ENCODE results near the gene WNT9B. TPM values are rescaled to one million over a fixed set of nuclear protein-coding genes. Genes with fewer than 3 reads are reported as not detected.

Gene WNT9B
- total and polyA plus RNA-seq, 2 of the 13 experiments (the other 11 are each of a cell fraction or from before 2014, with no cell fraction given) = not detected

DNA sequence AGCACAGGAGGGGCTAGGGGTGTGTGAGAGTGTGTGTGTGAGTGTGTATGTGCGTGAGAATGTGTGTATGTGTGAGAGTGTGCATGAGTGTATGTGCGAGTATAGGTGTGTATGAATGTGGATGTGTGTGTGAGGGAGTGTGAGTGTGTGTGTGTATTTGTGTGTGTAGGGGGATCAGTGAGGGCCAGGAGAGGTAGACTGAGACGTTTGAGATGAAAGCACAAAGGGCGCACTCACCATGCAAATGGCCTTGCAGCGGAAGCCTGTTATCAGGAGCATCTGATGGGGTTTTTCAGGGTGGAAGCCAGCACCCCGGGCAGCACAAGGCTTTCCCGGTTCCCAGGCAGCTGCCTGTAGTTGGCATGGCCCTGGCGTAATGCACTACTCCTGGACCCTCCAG, 14.9 kb downstream of the WNT9B start (continued):
- TF ChIP-seq ZNF513 (CRISPR knock-in tag; conservative IDR thresholded peaks at IDR 0.05) (no peak), ZNF749 (CRISPR knock-in tag; IDR thresholded peaks at IDR 0.05; ENCODE audit: borderline replicate concordance) (no peak), ZNF431 (CRISPR knock-in tag; IDR thresholded peaks at IDR 0.05; ENCODE audit: borderline replicate concordance, low read depth) (no peak), ZNF20 (CRISPR knock-in tag; IDR thresholded peaks at IDR 0.05) (no peak), CAMTA2 (CRISPR knock-in tag; IDR thresholded peaks at IDR 0.05; ENCODE audit: borderline replicate concordance) (no peak), ZEB1 (IDR thresholded peaks at IDR 0.05; ENCODE audit: insufficient replicate concordance, low read depth) (no peak), SKI (IDR thresholded peaks at IDR 0.05; ENCODE audit: partially characterized antibody) (no peak), ZSCAN12 (CRISPR knock-in tag; IDR thresholded peaks at IDR 0.05) (no peak), PRMT3 (CRISPR knock-in tag; IDR thresholded peaks at IDR 0.05; ENCODE audit: borderline replicate concordance, low read depth) (no peak), NR3C1 (CRISPR knock-in tag; IDR thresholded peaks at IDR 0.05) (no peak), SRSF4 (IDR thresholded peaks at IDR 0.05; ENCODE audit: low read depth, low read length, poor library complexity, severe bottlenecking) (no peak), ZNF646 (CRISPR knock-in tag; IDR thresholded peaks at IDR 0.05) (peak; percentile 91), FOXO1 (CRISPR knock-in tag; IDR thresholded peaks at IDR 0.05) (no peak), FOXP1 (IDR thresholded peaks at IDR 0.05) (peak; percentile 26; the same call in 1 of the 2 replicates), FOXP1 (CRISPR knock-in tag; IDR thresholded peaks at IDR 0.05) (no peak), IKZF1 (IDR thresholded peaks at IDR 0.05) (peak; percentile 72; the same call in 1 of the 2 replicates), ZNF644 (CRISPR knock-in tag; IDR thresholded peaks at IDR 0.05; ENCODE audit: low read depth) (no peak), MLLT10 (CRISPR knock-in tag; IDR thresholded peaks at IDR 0.05) (no peak), ZNF746 (CRISPR knock-in tag; IDR thresholded peaks at IDR 0.05) (no peak), ZNF775 (CRISPR knock-in tag; IDR thresholded peaks at IDR 0.05; ENCODE audit: borderline replicate concordance) (no peak), RNF2 (conservative IDR thresholded peaks at IDR 0.05; ENCODE audit: low read depth) (no peak), ARNT (IDR thresholded peaks at IDR 0.05) (0 out of 2 replicates have a peak, but pooled peaks have one; percentile 14), U2AF1 (optimal IDR thresholded peaks at IDR 0.05; ENCODE audit: low read depth, low read length) (no peak), SNAPC2 (CRISPR knock-in tag; IDR thresholded peaks at IDR 0.05) (no peak), HNRNPL (IDR thresholded peaks at IDR 0.05; ENCODE audit: low read depth, low read length) (peak; percentile 79)
